CD14-positive monocyte (primary cell): ENCODE data around the gene KCNE3. TPM values are rescaled to one million over a fixed set of nuclear protein-coding genes. Genes with fewer than 3 reads are reported as not detected.

Source experiments
- DNase-seq, 3 donors: peaks; one replicate each; pipeline ENCODE4 v3.0.0-alpha.2; 2011 to 2022
- H2AFZ ChIP-seq: 2 replicates; pipeline ENCODE4 v1.6.0; 2012; ENCODE audit warnings: mild to moderate bottlenecking, low read depth, low read length, inconsistent platforms; ENCODE audit not compliant: insufficient read depth, poor library complexity, severe bottlenecking
- H3K27ac ChIP-seq, 2 donors: 1 replicate in 1 of 2; 2 replicates in 1 of 2; pipeline ENCODE4 v1.5.1; 2012 to 2013; ENCODE audit warnings: low read length in 2 of 2, control low read depth in 1 of 2, inconsistent platforms in 1 of 2, low read depth in 1 of 2, mild to moderate bottlenecking in 1 of 2
- H3K27me3 ChIP-seq, 2 donors: one replicate each; pipeline versions ENCODE4 v1.6.0 to v1.6.1; 2011 to 2013; ENCODE audit warnings: low read length in 2 of 2; ENCODE audit not compliant: control insufficient read depth in 2 of 2, insufficient read depth in 2 of 2
- H3K36me3 ChIP-seq, 2 donors: replicated peaks in 1 of 2; 1 replicate in 1 of 2; 2 replicates in 1 of 2; pipeline versions ENCODE4 v1.5.1 to v1.6.1; 2012 to 2013; ENCODE audit warnings: low read length in 2 of 2, control low read depth in 1 of 2, inconsistent platforms in 1 of 2, mild to moderate bottlenecking in 1 of 2; ENCODE audit not compliant: insufficient read depth in 2 of 2, control insufficient read depth in 1 of 2
- H3K4me1 ChIP-seq, 2 donors: 1 replicate in 1 of 2; 2 replicates in 1 of 2; pipeline versions ENCODE4 v1.5.1 to v1.6.1; 2012 to 2013; ENCODE audit warnings: low read length in 2 of 2, control low read depth in 1 of 2, inconsistent platforms in 1 of 2, mild to moderate bottlenecking in 1 of 2, moderate library complexity in 1 of 2; ENCODE audit not compliant: insufficient read depth in 2 of 2, control insufficient read depth in 1 of 2
- H3K4me2 ChIP-seq: replicated peaks from 2 replicates; pipeline ENCODE3; 2012; ENCODE audit warnings: low read length, moderate library complexity, mild to moderate bottlenecking; ENCODE audit not compliant: poor library complexity, severe bottlenecking; ENCODE audit errors: extremely low read depth
- H3K4me3 ChIP-seq, 3 experiments: fragments of 200-600 bp in 1 of 3; sonication (generic) in 1 of 3; replicated peaks in 1 of 3; 1 replicate in 2 of 3; 2 replicates in 1 of 3; pipeline ENCODE4 v1.5.1; 2011 to 2013; ENCODE audit warnings: low read length in 3 of 3, mild to moderate bottlenecking in 3 of 3, control low read depth in 2 of 3, low read depth in 2 of 3, inconsistent platforms in 1 of 3, moderate library complexity in 1 of 3
- H3K79me2 ChIP-seq: 2 replicates; pipeline ENCODE4 v1.6.0; 2012; ENCODE audit warnings: mild to moderate bottlenecking, control low read depth, inconsistent platforms, low read length, moderate library complexity; ENCODE audit not compliant: insufficient read depth
- H3K9ac ChIP-seq: 2 replicates; pipeline ENCODE4 v1.6.0; 2017; ENCODE audit warnings: low read length, mild to moderate bottlenecking; ENCODE audit not compliant: insufficient read depth, poor library complexity, severe bottlenecking
- H3K9me3 ChIP-seq, 2 donors: replicated peaks in 1 of 2; 1 replicate in 1 of 2; 2 replicates in 1 of 2; pipeline versions ENCODE4 v1.5.1 to v1.6.1; 2012 to 2013; ENCODE audit warnings: low read length in 2 of 2, control low read depth in 1 of 2; ENCODE audit not compliant: control insufficient read depth in 1 of 2, insufficient read depth in 1 of 2
- H4K20me1 ChIP-seq: 2 replicates; pipeline ENCODE4 v1.6.0; 2012; ENCODE audit warnings: mild to moderate bottlenecking, low read length, control low read depth, moderate library complexity; ENCODE audit not compliant: insufficient read depth
- H3K27ac Mint-ChIP-seq, 7 donors: one replicate each; pipeline ENCODE4 v1.8.0; 2020; ENCODE audit warnings: mild to moderate bottlenecking in 7 of 7, mixed read lengths in 7 of 7, moderate library complexity in 6 of 7, inconsistent platforms in 2 of 7
- H3K27me3 Mint-ChIP-seq, 3 donors: one replicate each; pipeline ENCODE4 v1.8.0; 2021 to 2022; ENCODE audit warnings: low read depth in 3 of 3, mild to moderate bottlenecking in 3 of 3, mixed read lengths in 3 of 3, moderate library complexity in 3 of 3, inconsistent platforms in 1 of 3
- H3K36me3 Mint-ChIP-seq, 2 donors: one replicate each; pipeline ENCODE4 v1.8.0; 2020; ENCODE audit warnings: mixed read lengths in 2 of 2, inconsistent platforms in 1 of 2, mild to moderate bottlenecking in 1 of 2
- H3K4me1 Mint-ChIP-seq: one replicate; pipeline ENCODE4 v1.8.0; 2020; ENCODE audit warnings: mild to moderate bottlenecking, mixed read lengths
- H3K4me3 Mint-ChIP-seq, 2 donors: one replicate each; pipeline ENCODE4 v1.8.0; 2020; ENCODE audit warnings: mild to moderate bottlenecking in 2 of 2, mixed read lengths in 2 of 2, moderate library complexity in 1 of 2
- H3K9me3 Mint-ChIP-seq, 7 donors: one replicate each; pipeline ENCODE4 v1.8.0; 2020 to 2022; ENCODE audit warnings: mixed read lengths in 7 of 7, mild to moderate bottlenecking in 6 of 7, moderate library complexity in 6 of 7, inconsistent platforms in 2 of 7
- WGBS: methylation state at CpG from one replicate; pipeline ENCODE4 v1.1.5; 2013; ENCODE audit warnings: missing lambda C conversion rate; ENCODE audit not compliant: insufficient coverage; 5-methylcytosine and 5-hydroxymethylcytosine counted together
- intact Hi-C, 2 donors: fragments of 100-400 bp; cut with micrococcal nuclease; formaldehyde crosslinking; loops; one replicate each; pipeline versions ENCODE4 v1.15.0 to v1.15.1; 2023
- polyA plus RNA-seq, 3 donors: library from polyadenylated mRNA; depleted of rRNA in 1 of 3; unstranded in 2 of 3; stranded (reverse) in 1 of 3; fragments of 300-500 nt in 2 of 3; fragments of >200 nt in 1 of 3; fragmentation: Illumina TruSeq in 2 of 3; gene quantifications; 1 replicate in 2 of 3; 2 replicates in 1 of 3; pipeline ENCODE4 v1.2.3, GENCODE V29; 2012 to 2021
- TF ChIP-seq, protein P1 (sequence below): fragments of 200-600 bp; IDR thresholded peaks from one replicate; pipeline ENCODE4 v1.8.0; 2022; ENCODE audit warnings: antibody characterized with exemption, mild to moderate bottlenecking

The KCNE3 gene
- polyA plus RNA-seq, 3 donors = 29.9 to 76.6 (median 41.0) TPM

DNA sequence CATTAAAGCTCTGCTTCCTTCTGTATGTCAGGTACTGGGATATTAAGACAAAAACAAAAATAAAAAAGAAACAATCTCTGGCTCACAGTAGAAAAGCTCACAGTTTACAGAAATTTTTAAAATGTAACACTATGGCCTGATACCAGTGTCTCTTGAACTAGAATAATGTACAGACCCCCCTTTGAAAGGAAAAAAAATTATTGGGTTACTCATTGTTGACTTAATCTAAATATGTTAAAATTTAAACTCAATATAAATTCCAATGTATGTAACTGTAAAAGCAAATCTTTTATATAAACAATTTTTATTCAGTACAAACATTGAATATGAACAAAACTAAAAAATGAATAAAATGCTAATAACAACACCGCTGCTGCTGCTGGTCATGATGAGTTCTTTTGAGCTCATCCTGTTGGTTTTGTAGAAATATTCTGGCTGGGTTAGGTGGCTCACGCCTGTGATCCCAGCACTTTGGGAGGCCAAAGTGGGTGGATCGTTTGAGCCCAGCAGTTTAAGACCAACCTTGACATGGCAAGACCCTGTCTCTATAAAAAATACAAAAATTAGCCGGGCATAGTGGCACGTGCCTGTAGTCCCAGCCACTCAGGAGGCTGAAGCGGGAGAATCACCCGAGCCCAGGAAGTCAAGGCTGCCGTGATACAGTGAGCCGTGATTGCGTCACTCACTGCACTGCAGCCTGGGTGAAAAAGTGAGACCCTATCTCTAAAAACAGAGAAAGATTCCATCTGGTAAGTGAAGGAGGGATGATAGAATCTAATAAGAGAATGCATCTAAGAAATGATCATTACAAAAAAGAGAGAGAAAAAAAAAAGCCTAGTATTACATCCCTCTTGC, 11.8 kb upstream of the KCNE3 start:
- H3K4me3 Mint-ChIP-seq = no peak overlapping the region
- H3K27ac ChIP-seq = no peak overlapping the region
- 48% methylated on average over 3 of the region's 10 CpGs for WGBS
- intact Hi-C loops = no loop called here
- no peak overlapping the region for H3K4me3 ChIP-seq
- H3K9me3 ChIP-seq = no peaks in the 10 kb centered on the region
- no peaks in the 10 kb centered on the region for H3K27me3 ChIP-seq
- H2AFZ ChIP-seq = no peak overlapping the region
- peaks cover 0 to 3% (median 0%) of the 10 kb centered on the region in 3 donors for H3K27me3 Mint-ChIP-seq
- no peaks in the 10 kb centered on the region for H3K36me3 ChIP-seq
- no peak overlapping the region for H3K9ac ChIP-seq
- peaks cover 21% of the 10 kb centered on the region for H3K4me1 Mint-ChIP-seq
- TF ChIP-seq, protein P1, sequence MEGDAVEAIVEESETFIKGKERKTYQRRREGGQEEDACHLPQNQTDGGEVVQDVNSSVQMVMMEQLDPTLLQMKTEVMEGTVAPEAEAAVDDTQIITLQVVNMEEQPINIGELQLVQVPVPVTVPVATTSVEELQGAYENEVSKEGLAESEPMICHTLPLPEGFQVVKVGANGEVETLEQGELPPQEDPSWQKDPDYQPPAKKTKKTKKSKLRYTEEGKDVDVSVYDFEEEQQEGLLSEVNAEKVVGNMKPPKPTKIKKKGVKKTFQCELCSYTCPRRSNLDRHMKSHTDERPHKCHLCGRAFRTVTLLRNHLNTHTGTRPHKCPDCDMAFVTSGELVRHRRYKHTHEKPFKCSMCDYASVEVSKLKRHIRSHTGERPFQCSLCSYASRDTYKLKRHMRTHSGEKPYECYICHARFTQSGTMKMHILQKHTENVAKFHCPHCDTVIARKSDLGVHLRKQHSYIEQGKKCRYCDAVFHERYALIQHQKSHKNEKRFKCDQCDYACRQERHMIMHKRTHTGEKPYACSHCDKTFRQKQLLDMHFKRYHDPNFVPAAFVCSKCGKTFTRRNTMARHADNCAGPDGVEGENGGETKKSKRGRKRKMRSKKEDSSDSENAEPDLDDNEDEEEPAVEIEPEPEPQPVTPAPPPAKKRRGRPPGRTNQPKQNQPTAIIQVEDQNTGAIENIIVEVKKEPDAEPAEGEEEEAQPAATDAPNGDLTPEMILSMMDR = no peak
- no peaks in the 10 kb centered on the region for H3K36me3 Mint-ChIP-seq
- peaks cover 15 to 26% of the 10 kb centered on the region in 2 donors for H3K4me1 ChIP-seq
- peak overlapping the region in 1 of 7 donors; percentile 7 for H3K27ac Mint-ChIP-seq
- peaks cover 0 to 2% (median 0%) of the 10 kb centered on the region in 7 donors for H3K9me3 Mint-ChIP-seq
- DNase-seq = no peak
- no peaks in the 10 kb centered on the region for H4K20me1 ChIP-seq
- H3K79me2 ChIP-seq = no peaks in the 10 kb centered on the region
- no peak overlapping the region for H3K4me2 ChIP-seq

DNA sequence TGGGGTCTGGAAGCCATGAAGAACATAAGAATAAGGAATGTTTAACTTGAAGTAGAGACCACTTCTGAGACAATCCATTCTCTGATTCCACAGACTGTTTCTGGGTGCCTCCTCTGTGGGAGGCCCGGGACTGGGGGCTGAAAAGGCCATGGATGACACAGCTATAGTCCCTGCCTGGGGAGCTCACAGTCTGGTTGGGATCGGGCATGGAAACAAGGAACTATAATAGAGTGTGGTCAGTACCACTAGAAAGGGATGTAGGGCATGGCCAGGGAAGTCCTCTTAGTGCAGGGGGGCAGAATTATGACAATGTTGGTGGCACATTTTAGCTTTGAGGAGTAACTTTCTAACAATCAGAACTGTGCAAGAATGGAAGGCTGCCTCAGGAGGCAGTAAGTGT, 9.2 kb upstream of the KCNE3 start:
- Histone ChIP-seq H3K27ac (no peak overlapping the region), H3K9me3 (no peaks in the 10 kb centered on the region), H3K9ac (no peak overlapping the region), H2AFZ (no peak overlapping the region), H4K20me1 (no peaks in the 10 kb centered on the region), H3K4me1 (peaks cover 40 to 52% of the 10 kb centered on the region in 2 donors), H3K79me2 (no peaks in the 10 kb centered on the region), H3K36me3 (no peaks in the 10 kb centered on the region), H3K4me3 (no peak overlapping the region), H3K27me3 (no peaks in the 10 kb centered on the region), H3K4me2 (no peak overlapping the region)
- Mint-ChIP-seq H3K27ac (peak overlapping the region in 2 of 7 donors; percentile 0 to 71), H3K27me3 (peaks cover 0 to 3% (median 0%) of the 10 kb centered on the region in 3 donors), H3K36me3 (no peaks in the 10 kb centered on the region), H3K4me1 (peaks cover 44% of the 10 kb centered on the region), H3K9me3 (peaks cover 0 to 5% (median 3%) of the 10 kb centered on the region in 7 donors), H3K4me3 (no peak overlapping the region)
- intact Hi-C loops = no loop called here
- no peak for DNase-seq
- WGBS = 67% methylated on average over 2 of the region's 2 CpGs
- TF ChIP-seq, protein P1 = no peak
